Dendritic cell treated with granulocyte-macrophage colony-stimulating factor and Interleukin-4, amounts not matched to agents 40 ng/mL and 50 ng/mL, for 4 days (primary cell): ENCODE results near the gene PSTPIP1.

Experiments
- H3K27ac Mint-ChIP-seq: one replicate; pipeline ENCODE4 v1.8.0; 2022; ENCODE audit warnings: mild to moderate bottlenecking, mixed read lengths
- H3K27me3 Mint-ChIP-seq: one replicate; pipeline ENCODE4 v1.8.0; 2022; ENCODE audit warnings: mild to moderate bottlenecking, mixed read lengths
- H3K36me3 Mint-ChIP-seq: one replicate; pipeline ENCODE4 v1.8.0; 2022; ENCODE audit warnings: low read depth, mixed read lengths
- H3K4me1 Mint-ChIP-seq: one replicate; pipeline ENCODE4 v1.8.0; 2022; ENCODE audit warnings: low read depth, mixed read lengths
- H3K4me3 Mint-ChIP-seq: one replicate; pipeline ENCODE4 v1.8.0; 2022; ENCODE audit warnings: mild to moderate bottlenecking, moderate library complexity, mixed read lengths
- H3K9me3 Mint-ChIP-seq: one replicate; pipeline ENCODE4 v1.8.0; 2022; ENCODE audit warnings: mixed read lengths
- intact Hi-C: fragments of 100-400 bp; cut with micrococcal nuclease; formaldehyde crosslinking; loops from one replicate; pipeline ENCODE4 v1.15.0; 2022

Gene PSTPIP1

GRCh38 chr15:77014132-77015081 lies 19.5 kb downstream of the PSTPIP1 start:
- H3K4me3 Mint-ChIP-seq = peak overlapping the region; percentile 11
- no peaks in the 10 kb centered on the region for H3K27me3 Mint-ChIP-seq
- H3K9me3 Mint-ChIP-seq = no peaks in the 10 kb centered on the region
- peaks cover 98% of the 10 kb centered on the region for H3K4me1 Mint-ChIP-seq
- H3K36me3 Mint-ChIP-seq = peaks cover 85% of the 10 kb centered on the region
- intact Hi-C loops = no loop called here
- peak overlapping the region; percentile 75 for H3K27ac Mint-ChIP-seq

- Mint-ChIP-seq H3K4me1 (peaks cover 96% of the 10 kb centered on the region), H3K27me3 (no peaks in the 10 kb centered on the region), H3K27ac (peak overlapping the region; percentile 75), H3K36me3 (peaks cover 85% of the 10 kb centered on the region), H3K4me3 (peak overlapping the region; percentile 35), H3K9me3 (no peaks in the 10 kb centered on the region)
- intact Hi-C loops = no loop called here
Observed at GRCh38 chr15:77015646-77016320, 20.9 kb downstream of the PSTPIP1 start.

GRCh38 chr15:77016321-77016695 lies 21.4 kb downstream of the PSTPIP1 start:
- peaks cover 85% of the 10 kb centered on the region for H3K36me3 Mint-ChIP-seq
- H3K4me3 Mint-ChIP-seq = no peak overlapping the region
- H3K4me1 Mint-ChIP-seq = peaks cover 97% of the 10 kb centered on the region
- H3K27ac Mint-ChIP-seq = peak overlapping the region; percentile 48
- intact Hi-C loops = no loop called here
- H3K27me3 Mint-ChIP-seq = no peaks in the 10 kb centered on the region
- no peaks in the 10 kb centered on the region for H3K9me3 Mint-ChIP-seq

GRCh38 chr15:77017091-77017660 lies 22.2 kb downstream of the PSTPIP1 start:
- Mint-ChIP-seq H3K27me3 (no peaks in the 10 kb centered on the region), H3K27ac (peak overlapping the region; percentile 55), H3K4me3 (no peak overlapping the region), H3K36me3 (peaks cover 85% of the 10 kb centered on the region), H3K9me3 (no peaks in the 10 kb centered on the region), H3K4me1 (peaks cover 97% of the 10 kb centered on the region)
- intact Hi-C loops = no loop called here

- Mint-ChIP-seq H3K27me3 (no peaks in the 10 kb centered on the region), H3K27ac (peak overlapping the region; percentile 55), H3K36me3 (peaks cover 85% of the 10 kb centered on the region), H3K4me1 (peaks cover 92% of the 10 kb centered on the region), H3K4me3 (no peak overlapping the region), H3K9me3 (no peaks in the 10 kb centered on the region)
- intact Hi-C loops = no loop called here
Observed at GRCh38 chr15:77017761-77018720, 23.1 kb downstream of the PSTPIP1 start.

- intact Hi-C loops = no loop called here
- H3K4me3 Mint-ChIP-seq = no peak overlapping the region
- peak overlapping the region; percentile 55 for H3K27ac Mint-ChIP-seq
- H3K27me3 Mint-ChIP-seq = no peaks in the 10 kb centered on the region
- H3K9me3 Mint-ChIP-seq = no peaks in the 10 kb centered on the region
- peaks cover 92% of the 10 kb centered on the region for H3K4me1 Mint-ChIP-seq
- H3K36me3 Mint-ChIP-seq = peaks cover 87% of the 10 kb centered on the region
Observed at GRCh38 chr15:77018796-77019505, 24.0 kb downstream of the PSTPIP1 start.

GRCh38 chr15:77019521-77020331 lies 24.8 kb downstream of the PSTPIP1 start:
- H3K4me1 Mint-ChIP-seq = peaks cover 86% of the 10 kb centered on the region
- H3K27me3 Mint-ChIP-seq = no peaks in the 10 kb centered on the region
- no peaks in the 10 kb centered on the region for H3K9me3 Mint-ChIP-seq
- H3K27ac Mint-ChIP-seq = peak overlapping the region; percentile 55
- H3K4me3 Mint-ChIP-seq = no peak overlapping the region
- peaks cover 95% of the 10 kb centered on the region for H3K36me3 Mint-ChIP-seq
- intact Hi-C loops = no loop called here

GRCh38 chr15:77020348-77021087 lies 25.6 kb downstream of the PSTPIP1 start:
- Mint-ChIP-seq H3K27me3 (no peaks in the 10 kb centered on the region), H3K27ac (no peak overlapping the region), H3K4me1 (peaks cover 78% of the 10 kb centered on the region), H3K9me3 (no peaks in the 10 kb centered on the region), H3K36me3 (peaks cover 97% of the 10 kb centered on the region), H3K4me3 (no peak overlapping the region)
- intact Hi-C loops = no loop called here

GRCh38 chr15:77021088-77021481 lies 26.2 kb downstream of the PSTPIP1 start:
- Mint-ChIP-seq H3K27ac (no peak overlapping the region), H3K36me3 (peaks cover 98% of the 10 kb centered on the region), H3K4me3 (no peak overlapping the region), H3K4me1 (peaks cover 72% of the 10 kb centered on the region), H3K9me3 (no peaks in the 10 kb centered on the region), H3K27me3 (no peaks in the 10 kb centered on the region)
- intact Hi-C loops = no loop called here

GRCh38 chr15:77021803-77022381 lies 27.0 kb downstream of the PSTPIP1 start:
- peaks cover 100% of the 10 kb centered on the region for H3K36me3 Mint-ChIP-seq
- no peaks in the 10 kb centered on the region for H3K27me3 Mint-ChIP-seq
- no peak overlapping the region for H3K4me3 Mint-ChIP-seq
- no peaks in the 10 kb centered on the region for H3K9me3 Mint-ChIP-seq
- H3K27ac Mint-ChIP-seq = peak overlapping the region; percentile 54
- intact Hi-C loops = no loop called here
- H3K4me1 Mint-ChIP-seq = peaks cover 68% of the 10 kb centered on the region

GRCh38 chr15:77022646-77023575 lies 28.0 kb downstream of the PSTPIP1 start:
- no peak overlapping the region for H3K4me3 Mint-ChIP-seq
- intact Hi-C loops = no loop called here
- peak overlapping the region; percentile 54 for H3K27ac Mint-ChIP-seq
- peaks cover 100% of the 10 kb centered on the region for H3K36me3 Mint-ChIP-seq
- H3K27me3 Mint-ChIP-seq = no peaks in the 10 kb centered on the region
- no peaks in the 10 kb centered on the region for H3K9me3 Mint-ChIP-seq
- H3K4me1 Mint-ChIP-seq = peaks cover 61% of the 10 kb centered on the region
